Measurements from ENCODE around the gene USP6NL. TPM values are rescaled to one million over a fixed set of nuclear protein-coding genes. Genes with fewer than 3 reads are reported as not detected.

Gene USP6NL
- total and polyA plus RNA-seq, 9 of the 15 experiments (the other 6 are each of a cell fraction or from before 2014, with no cell fraction given) = 3.2 to 26.6 (median 19.8) TPM

DNA sequence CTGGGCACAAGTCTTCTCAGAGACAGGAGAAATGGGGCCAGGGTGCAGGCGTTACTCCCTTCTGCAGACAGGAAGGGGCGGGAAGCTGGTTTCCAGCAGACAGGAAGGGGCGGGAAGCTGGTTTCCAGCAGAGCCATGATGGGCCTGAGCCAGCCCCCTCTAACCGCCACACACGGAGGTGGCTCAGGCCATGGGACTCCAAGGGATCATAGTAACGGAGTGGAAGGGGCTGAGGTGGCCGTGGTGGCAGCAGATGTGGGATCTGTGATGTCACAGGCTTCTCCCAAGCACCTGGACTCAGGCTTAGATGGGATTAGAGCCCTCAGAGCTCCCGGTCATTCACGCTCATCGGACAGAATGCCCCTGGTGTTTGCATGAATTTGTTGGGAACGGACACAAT, 177.8 kb downstream of the USP6NL start:
- H3K4me2 ChIP-seq (ENCODE audit: insufficient read depth, low read length) = no peak overlapping the region
- CTCF ChIA-PET (ENCODE audit: low intra/inter-chr PET ratio) = interaction anchor here (1.8 kb wide), 1 partner anchor 39 kb away, joined by 8 read pairs; no protein-coding TSS in a partner anchor

More for the DNA sequence above, 177.8 kb downstream of the USP6NL start:
- H3K79me2 ChIP-seq (ENCODE audit: control insufficient read depth, insufficient read depth, low read length) = no peaks in the 10 kb centered on the region
- H3K27ac ChIP-seq (ENCODE audit: extremely low read depth, low read depth, low read length) = no peak overlapping the region
- intact Hi-C loops (cut with micrococcal nuclease) (loop anchor here (1.0 to 5.0 kb wide), 2 partner anchors 39 to 324 kb away; no protein-coding TSS in a partner anchor), in situ Hi-C loops (cut with MboI) (no loop called here)
- ATAC-seq (peak; percentile 56), DNase-seq (ENCODE audit: extremely low read depth in 1 of 4, low spot score in 3 of 4) (no peak), FAIRE-seq (no peak)
- no peaks in the 10 kb centered on the region for H3K9me1 ChIP-seq (ENCODE audit: control insufficient read depth, insufficient read depth, low read length)
- H3K9ac ChIP-seq (ENCODE audit: insufficient read depth in 1 of 2, low read depth in 2 of 2, low read length in 2 of 2) = no peak overlapping the region
- H3K27me3 ChIP-seq (ENCODE audit: control insufficient read depth in 2 of 2, insufficient read depth in 2 of 2, low read length in 2 of 2) = peaks cover 7 to 30% of the 10 kb centered on the region in 2 experiments; a peak in 3 of 5 replicates
- H4K20me1 ChIP-seq (replicated peaks; ENCODE audit: control insufficient read depth, insufficient read depth, low read length) = no peaks in the 10 kb centered on the region
- H3K4me1 ChIP-seq (replicated peaks in 1 of 2; ENCODE audit: control insufficient read depth in 2 of 2, insufficient read depth in 2 of 2, low read length in 2 of 2) = peaks cover 0 to 10% of the 10 kb centered on the region in 2 experiments; a peak in 2 of 5 replicates
- TF ChIP-seq, protein P1, sequence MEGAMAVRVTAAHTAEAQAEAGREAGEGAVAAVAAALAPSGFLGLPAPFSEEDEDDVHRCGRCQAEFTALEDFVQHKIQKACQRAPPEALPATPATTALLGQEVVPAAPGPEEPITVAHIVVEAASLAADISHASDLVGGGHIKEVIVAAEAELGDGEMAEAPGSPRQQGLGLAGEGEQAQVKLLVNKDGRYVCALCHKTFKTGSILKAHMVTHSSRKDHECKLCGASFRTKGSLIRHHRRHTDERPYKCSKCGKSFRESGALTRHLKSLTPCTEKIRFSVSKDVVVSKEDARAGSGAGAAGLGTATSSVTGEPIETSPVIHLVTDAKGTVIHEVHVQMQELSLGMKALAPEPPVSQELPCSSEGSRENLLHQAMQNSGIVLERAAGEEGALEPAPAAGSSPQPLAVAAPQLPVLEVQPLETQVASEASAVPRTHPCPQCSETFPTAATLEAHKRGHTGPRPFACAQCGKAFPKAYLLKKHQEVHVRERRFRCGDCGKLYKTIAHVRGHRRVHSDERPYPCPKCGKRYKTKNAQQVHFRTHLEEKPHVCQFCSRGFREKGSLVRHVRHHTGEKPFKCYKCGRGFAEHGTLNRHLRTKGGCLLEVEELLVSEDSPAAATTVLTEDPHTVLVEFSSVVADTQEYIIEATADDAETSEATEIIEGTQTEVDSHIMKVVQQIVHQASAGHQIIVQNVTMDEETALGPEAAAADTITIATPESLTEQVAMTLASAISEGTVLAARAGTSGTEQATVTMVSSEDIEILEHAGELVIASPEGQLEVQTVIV (CRISPR knock-in tag; IDR thresholded peaks at IDR 0.05; ENCODE audit: borderline replicate concordance) = no peak
- no peak for TF ChIP-seq ZEB2 (IDR thresholded peaks at IDR 0.05)
- 0 out of 2 replicates have a peak, but pooled peaks have one; percentile 12 for TF ChIP-seq GABPA (tag; conservative IDR thresholded peaks at IDR 0.05; ENCODE audit: low read depth)
- no peak for TF ChIP-seq FOXK1 (CRISPR knock-in tag; IDR thresholded peaks at IDR 0.05; ENCODE audit: borderline replicate concordance)
- TF ChIP-seq, protein P2, sequence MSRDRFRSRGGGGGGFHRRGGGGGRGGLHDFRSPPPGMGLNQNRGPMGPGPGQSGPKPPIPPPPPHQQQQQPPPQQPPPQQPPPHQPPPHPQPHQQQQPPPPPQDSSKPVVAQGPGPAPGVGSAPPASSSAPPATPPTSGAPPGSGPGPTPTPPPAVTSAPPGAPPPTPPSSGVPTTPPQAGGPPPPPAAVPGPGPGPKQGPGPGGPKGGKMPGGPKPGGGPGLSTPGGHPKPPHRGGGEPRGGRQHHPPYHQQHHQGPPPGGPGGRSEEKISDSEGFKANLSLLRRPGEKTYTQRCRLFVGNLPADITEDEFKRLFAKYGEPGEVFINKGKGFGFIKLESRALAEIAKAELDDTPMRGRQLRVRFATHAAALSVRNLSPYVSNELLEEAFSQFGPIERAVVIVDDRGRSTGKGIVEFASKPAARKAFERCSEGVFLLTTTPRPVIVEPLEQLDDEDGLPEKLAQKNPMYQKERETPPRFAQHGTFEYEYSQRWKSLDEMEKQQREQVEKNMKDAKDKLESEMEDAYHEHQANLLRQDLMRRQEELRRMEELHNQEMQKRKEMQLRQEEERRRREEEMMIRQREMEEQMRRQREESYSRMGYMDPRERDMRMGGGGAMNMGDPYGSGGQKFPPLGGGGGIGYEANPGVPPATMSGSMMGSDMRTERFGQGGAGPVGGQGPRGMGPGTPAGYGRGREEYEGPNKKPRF (IDR thresholded peaks at IDR 0.05; ENCODE audit: low read depth, low read length) = no peak
- no peak overlapping the region for H3K4me3 ChIP-seq
- POLR2A ChIA-PET = no interaction called here
- no peaks in the 10 kb centered on the region for H3K36me3 ChIP-seq (ENCODE audit: control insufficient read depth, insufficient read depth, low read length)
- no TSS peak for BruUV-seq (replicated peaks)
- H2AFZ ChIP-seq (ENCODE audit: low read depth, low read length) = peak overlapping the region; percentile 26
- 37% methylated on average over 11 of the region's 11 CpGs for WGBS (ENCODE audit: insufficient coverage, low coverage, missing lambda C conversion rate)
- H3K9me3 ChIP-seq (replicated peaks; ENCODE audit: control insufficient read depth, insufficient read depth, low read depth, low read length) = no peaks in the 10 kb centered on the region; the same call in 1 of the 2 replicates
